Esophagus muscularis mucosa (tissue), 3 donors: ENCODE data around the gene FLCN.

ENCODE experiments used
- CTCF ChIP-seq, 3 experiments: fragments of 200-600 bp in 2 of 3; fragments of 450-650 bp in 1 of 3; sonication (generic) in 2 of 3; IDR thresholded peaks; one replicate each; pipeline ENCODE4 v1.5.1; 2017 to 2019; ENCODE audit warnings: antibody characterized with exemption in 3 of 3, mild to moderate bottlenecking in 2 of 3, moderate library complexity in 1 of 3
- EP300 ChIP-seq: sonication (generic); formaldehyde crosslinking; IDR thresholded peaks from one replicate; pipeline ENCODE4 v1.6.1; 2017; ENCODE audit warnings: antibody characterized with exemption

GRCh38 chr17:17172001-17172939 lies 64.7 kb downstream of the FLCN start:
- TF ChIP-seq EP300: no peak
- TF ChIP-seq CTCF (IDR thresholded peaks at IDR 0.05): peak in 1 of 3 experiments; percentile 12
